NCI-H2196 (cell line): ENCODE data around the gene ACOX2.

Experiments
- DNase-seq: peaks from one replicate; lab custom pipeline; 2025; ENCODE audit not compliant: unreplicated experiment; lab: John Stamatoyannopoulos, UW

The ACOX2 gene

GRCh38 chr3:58536501-58537411 is at the start of gene ACOX2:
ACOX2 (minus strand) TSS chr3:58537190; CDS start chr3:58535106, 2,084 bp downstream.
- DNase-seq, result no peak

DNA sequence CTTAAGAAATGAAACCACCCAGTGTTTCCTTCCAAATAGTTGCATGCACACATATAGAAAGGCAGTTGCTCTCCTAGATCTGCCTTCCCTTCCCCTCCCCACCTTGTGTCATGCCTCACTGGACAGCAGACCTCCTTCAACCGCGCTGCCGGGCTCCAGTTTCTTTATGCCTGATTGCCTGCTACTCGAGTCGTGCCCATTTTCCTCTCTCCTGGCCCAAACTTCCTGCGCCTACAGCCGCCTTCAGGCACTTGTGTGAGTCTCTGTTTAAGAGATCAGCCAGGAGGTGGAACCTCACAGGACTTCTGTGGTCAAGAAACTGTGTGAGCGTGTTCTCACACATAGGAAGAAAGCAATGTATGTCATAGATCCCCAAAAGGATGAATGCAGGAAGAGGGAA is 49.0 kb upstream of the ACOX2 start:
- DNase-seq, result peak; percentile 8

DNA sequence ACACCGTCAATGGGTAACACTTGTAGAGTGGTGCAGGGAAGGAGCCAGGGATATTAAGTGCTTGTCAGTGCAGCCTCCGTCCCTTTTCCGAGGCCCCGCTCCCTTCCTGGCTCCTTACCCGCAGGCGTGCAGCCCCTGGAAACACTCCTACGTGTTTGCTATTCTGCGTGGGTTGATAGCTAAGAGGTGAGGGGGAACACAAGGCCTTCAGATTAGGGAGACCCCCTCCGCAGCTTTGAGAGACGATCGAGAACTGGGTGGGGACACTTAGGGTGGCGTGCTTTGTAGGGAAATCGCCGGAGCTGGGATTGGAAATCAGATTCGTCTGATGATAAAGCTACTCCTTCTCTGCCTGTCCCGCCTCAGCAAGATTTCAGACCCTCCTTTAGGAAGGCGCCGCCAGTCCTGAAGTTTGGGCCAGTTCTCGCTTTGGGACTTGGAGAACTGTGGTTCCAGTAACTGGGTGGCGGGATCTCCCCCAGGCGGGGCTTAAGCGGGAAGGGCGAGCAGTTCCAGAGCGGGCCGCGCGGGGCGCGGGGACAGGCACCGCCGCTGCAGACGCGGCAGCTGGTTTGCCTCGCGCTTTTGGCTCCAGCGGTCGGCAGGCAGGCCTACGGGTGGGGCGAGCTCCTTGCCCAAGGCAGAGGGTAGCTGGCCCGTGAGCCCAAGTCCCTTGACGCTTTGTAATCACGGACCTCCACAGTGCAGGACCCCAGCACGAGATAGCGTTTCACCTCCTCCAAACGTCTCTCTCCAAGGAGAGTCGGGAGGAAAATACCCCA is 48.2 kb upstream of the ACOX2 start:
- peak; percentile 70 for DNase-seq

- no peak for DNase-seq
Measured at GRCh38 chr3:58584690-58585004, 47.7 kb upstream of the ACOX2 start.

- DNase-seq, result no peak
Measured at GRCh38 chr3:58581328-58582091, 44.5 kb upstream of the ACOX2 start.

DNA sequence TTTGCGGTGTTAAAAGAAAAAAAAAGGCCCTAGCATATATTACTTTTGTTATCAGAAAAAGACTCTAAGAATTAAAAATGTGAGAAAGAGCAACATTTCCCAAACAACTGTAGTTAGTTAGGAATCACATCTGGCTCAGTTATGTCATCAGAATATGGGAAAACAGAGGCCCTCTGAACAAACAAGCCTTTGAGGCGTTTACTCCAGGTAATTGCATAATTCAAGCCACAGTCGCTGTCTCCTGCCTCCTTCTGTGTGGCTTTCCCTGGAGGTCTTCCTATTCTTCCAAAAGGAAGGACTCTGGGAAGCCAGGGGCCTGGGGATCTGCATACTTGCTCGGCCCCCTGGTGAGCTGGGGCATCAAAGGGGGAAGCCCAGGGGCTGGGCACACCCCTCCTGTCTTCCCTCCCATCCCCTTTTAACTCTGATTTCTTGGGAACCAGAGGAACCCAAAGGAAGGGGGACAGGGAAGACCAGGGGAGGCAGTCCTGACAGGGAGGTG is 43.9 kb upstream of the ACOX2 start:
- DNase-seq, result no peak

GRCh38 chr3:58578873-58579272 is 41.9 kb upstream of the ACOX2 start:
- DNase-seq, result no peak

GRCh38 chr3:58577269-58577821 is 40.4 kb upstream of the ACOX2 start, which contains the start of gene FAM107A:
FAM107A (minus strand) TSS chr3:58577391; CDS start chr3:58569860, 7,531 bp downstream.
- DNase-seq, result no peak

GRCh38 chr3:58576716-58577115 is 39.7 kb upstream of the ACOX2 start:
- no peak for DNase-seq

DNA sequence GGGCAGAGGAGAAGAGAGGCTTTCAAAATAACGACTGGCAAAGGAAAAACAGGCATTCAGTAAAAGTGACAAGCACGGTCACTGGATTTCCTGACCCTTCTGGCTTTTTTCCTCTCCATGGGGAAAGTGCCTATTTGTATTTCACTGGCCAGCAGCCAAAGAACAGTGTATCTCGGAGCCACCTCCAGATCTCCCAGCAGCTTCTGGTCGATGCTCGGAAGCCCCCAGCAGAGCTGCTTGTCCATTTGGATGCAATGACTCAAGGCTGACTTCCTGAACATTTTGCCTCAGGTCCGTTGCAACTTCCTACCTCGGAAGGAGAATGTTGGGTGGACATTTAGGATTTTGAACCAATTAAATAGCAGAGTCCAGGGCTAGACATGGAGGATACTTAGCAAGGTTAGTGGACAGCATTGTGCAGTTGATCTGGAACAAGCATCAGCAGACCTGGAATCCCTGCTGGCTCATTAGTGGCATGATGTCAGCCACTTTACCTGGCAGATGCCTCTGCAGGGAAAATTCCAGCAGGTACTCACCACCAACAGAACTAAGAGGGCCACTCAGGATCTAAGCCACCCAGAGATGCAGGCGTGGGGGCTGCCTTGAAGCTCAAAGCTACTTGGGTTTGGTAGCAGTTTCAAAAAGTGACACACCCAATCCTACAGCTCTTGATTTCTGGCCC is 39.1 kb upstream of the ACOX2 start:
- DNase-seq, result no peak

DNA sequence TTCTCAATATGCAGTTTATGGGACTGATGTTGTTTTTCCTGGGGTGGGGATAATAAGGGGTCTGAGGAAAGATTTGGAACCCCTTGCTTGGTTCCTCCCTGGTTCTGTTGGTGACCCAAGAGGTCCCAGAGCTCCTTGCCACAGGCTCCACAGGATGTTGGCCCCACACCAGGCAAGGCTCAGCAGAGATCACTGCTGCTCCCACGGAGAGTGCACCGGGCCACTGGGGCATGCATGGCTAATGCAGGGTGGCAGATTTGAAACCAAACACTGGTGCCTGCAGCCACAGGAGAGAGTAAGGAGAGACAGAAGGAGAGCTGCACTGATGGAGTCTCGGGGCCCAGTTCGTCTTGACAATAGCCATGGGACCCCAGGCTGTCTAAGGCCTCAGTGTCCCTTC is 37.7 kb upstream of the ACOX2 start:
- no peak for DNase-seq

DNA sequence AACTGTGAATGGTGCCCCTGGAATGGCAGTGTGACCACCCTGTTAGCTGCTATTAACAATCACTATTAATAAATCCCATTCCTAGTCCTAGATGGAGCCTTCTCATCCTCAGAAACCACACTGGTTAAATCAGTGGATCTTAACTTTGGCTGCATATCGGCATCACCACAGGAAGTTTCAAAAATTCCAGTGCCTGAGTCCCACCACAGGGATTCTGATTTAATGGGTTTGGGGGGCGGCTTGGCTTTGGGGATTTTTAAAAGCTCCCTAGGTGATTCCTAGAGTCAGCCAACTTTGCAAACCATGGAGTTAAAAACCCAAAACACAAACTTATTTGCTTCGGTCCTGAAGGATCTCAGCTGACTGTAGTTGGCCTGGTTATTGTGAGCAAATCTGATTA is 37.1 kb upstream of the ACOX2 start:
- DNase-seq, result no peak

GRCh38 chr3:58573640-58574039 is 36.6 kb upstream of the ACOX2 start:
- DNase-seq, result no peak

GRCh38 chr3:58572634-58573230 is 35.7 kb upstream of the ACOX2 start:
- DNase-seq, result no peak

- DNase-seq, result no peak
Measured at GRCh38 chr3:58572013-58572633, 35.1 kb upstream of the ACOX2 start.

- DNase-seq, result no peak
Measured at GRCh38 chr3:58570851-58571250, 33.9 kb upstream of the ACOX2 start.

GRCh38 chr3:58569287-58570001 is 32.5 kb upstream of the ACOX2 start:
- no peak for DNase-seq

GRCh38 chr3:58568572-58569286 is 31.7 kb upstream of the ACOX2 start:
- peak; percentile 63 for DNase-seq
